ENCODE data around the gene MRI1.

DNA sequence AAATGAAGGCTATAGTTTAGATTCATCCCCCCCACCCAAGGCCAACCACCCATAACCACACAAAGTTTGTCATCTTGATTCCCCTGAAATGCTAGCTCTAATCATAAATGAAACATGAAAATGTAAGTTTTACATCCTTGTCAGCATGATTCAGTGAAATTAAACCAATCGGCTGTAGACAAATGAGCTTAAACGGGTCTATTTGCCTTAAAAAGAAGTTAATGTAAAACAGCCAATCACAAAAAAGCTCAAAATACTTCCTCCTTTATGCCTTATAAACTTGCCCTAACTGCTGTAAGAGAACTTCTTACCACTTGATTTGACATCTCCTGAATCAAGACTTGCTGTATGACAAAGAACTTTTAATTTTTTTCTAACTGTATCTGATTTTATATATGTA, 34.5 kb upstream of the MRI1 start:
- TF ChIP-seq, protein P1, sequence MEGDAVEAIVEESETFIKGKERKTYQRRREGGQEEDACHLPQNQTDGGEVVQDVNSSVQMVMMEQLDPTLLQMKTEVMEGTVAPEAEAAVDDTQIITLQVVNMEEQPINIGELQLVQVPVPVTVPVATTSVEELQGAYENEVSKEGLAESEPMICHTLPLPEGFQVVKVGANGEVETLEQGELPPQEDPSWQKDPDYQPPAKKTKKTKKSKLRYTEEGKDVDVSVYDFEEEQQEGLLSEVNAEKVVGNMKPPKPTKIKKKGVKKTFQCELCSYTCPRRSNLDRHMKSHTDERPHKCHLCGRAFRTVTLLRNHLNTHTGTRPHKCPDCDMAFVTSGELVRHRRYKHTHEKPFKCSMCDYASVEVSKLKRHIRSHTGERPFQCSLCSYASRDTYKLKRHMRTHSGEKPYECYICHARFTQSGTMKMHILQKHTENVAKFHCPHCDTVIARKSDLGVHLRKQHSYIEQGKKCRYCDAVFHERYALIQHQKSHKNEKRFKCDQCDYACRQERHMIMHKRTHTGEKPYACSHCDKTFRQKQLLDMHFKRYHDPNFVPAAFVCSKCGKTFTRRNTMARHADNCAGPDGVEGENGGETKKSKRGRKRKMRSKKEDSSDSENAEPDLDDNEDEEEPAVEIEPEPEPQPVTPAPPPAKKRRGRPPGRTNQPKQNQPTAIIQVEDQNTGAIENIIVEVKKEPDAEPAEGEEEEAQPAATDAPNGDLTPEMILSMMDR (IDR thresholded peaks at IDR 0.05), result no peak
- TF ChIP-seq POLR2A (IDR thresholded peaks at IDR 0.05), result no peak
